A673 (cell line): ENCODE data around the gene TSPYL6.

ENCODE experiments used
- EZH2 ChIP-seq: fragments of 200-600 bp; sonication (generic); IDR thresholded peaks from 2 replicates; pipeline ENCODE4 v1.6.1; 2017; ENCODE audit warnings: borderline replicate concordance, low read depth, mild to moderate bottlenecking, mixed read lengths, antibody characterized with exemption, low read length; ENCODE audit not compliant: poor library complexity, severe bottlenecking
- TF ChIP-seq, protein P1 (sequence below): fragments of 300-800, 200-600 bp; sonication (generic); conservative IDR thresholded peaks from 2 replicates; pipeline ENCODE4 v1.5.1; 2017; ENCODE audit warnings: low read depth, mild to moderate bottlenecking, antibody characterized with exemption, low read length, moderate library complexity, mixed read lengths

GRCh38 chr2:54256091-54256694 lies at the start of gene TSPYL6:
- TF ChIP-seq, protein P1, sequence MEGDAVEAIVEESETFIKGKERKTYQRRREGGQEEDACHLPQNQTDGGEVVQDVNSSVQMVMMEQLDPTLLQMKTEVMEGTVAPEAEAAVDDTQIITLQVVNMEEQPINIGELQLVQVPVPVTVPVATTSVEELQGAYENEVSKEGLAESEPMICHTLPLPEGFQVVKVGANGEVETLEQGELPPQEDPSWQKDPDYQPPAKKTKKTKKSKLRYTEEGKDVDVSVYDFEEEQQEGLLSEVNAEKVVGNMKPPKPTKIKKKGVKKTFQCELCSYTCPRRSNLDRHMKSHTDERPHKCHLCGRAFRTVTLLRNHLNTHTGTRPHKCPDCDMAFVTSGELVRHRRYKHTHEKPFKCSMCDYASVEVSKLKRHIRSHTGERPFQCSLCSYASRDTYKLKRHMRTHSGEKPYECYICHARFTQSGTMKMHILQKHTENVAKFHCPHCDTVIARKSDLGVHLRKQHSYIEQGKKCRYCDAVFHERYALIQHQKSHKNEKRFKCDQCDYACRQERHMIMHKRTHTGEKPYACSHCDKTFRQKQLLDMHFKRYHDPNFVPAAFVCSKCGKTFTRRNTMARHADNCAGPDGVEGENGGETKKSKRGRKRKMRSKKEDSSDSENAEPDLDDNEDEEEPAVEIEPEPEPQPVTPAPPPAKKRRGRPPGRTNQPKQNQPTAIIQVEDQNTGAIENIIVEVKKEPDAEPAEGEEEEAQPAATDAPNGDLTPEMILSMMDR = no peak
- no peak for TF ChIP-seq EZH2
